Keratinocyte (primary cell): Measurements from ENCODE around the gene PAPSS2. TPM values are rescaled to one million over a fixed set of nuclear protein-coding genes. Genes with fewer than 3 reads are reported as not detected.

Source experiments
- DNase-seq: peaks from one replicate; pipeline ENCODE4 v3.0.0-alpha.2; 2011; ENCODE audit warnings: low read depth, missing footprints, low spot score
- FAIRE-seq: peaks from 2 replicates; lab custom pipeline; 2011; peaks lifted over from hg19 to GRCh38; lab: Jason Lieb, UNC
- H2AFZ ChIP-seq: 2 replicates; pipeline ENCODE4 v1.6.0; 2012; ENCODE audit warnings: low read length, control low read depth, inconsistent platforms; ENCODE audit not compliant: control insufficient read depth
- H3K27ac ChIP-seq: 2 replicates; pipeline ENCODE4 v1.5.1; 2011; ENCODE audit warnings: low read length; ENCODE audit not compliant: control insufficient read depth, insufficient read depth
- H3K27me3 ChIP-seq: 3 replicates; pipeline ENCODE4 v1.6.0; 2011; ENCODE audit warnings: low read length; ENCODE audit not compliant: control insufficient read depth, insufficient read depth; ENCODE audit errors: extremely low read depth
- H3K36me3 ChIP-seq, 2 experiments: 2 replicates in 1 of 2; 3 replicates in 1 of 2; pipeline ENCODE4 v1.5.1; 2011; ENCODE audit warnings: low read length in 2 of 2, mild to moderate bottlenecking in 1 of 2; ENCODE audit not compliant: control insufficient read depth in 2 of 2, insufficient read depth in 2 of 2; ENCODE audit errors: extremely low read depth in 1 of 2
- H3K4me1 ChIP-seq: 3 replicates; pipeline ENCODE4 v1.5.1; 2011; ENCODE audit warnings: low read length; ENCODE audit not compliant: control insufficient read depth, insufficient read depth; ENCODE audit errors: extremely low read depth
- H3K4me2 ChIP-seq: 3 replicates; pipeline ENCODE4 v1.6.0; 2011; ENCODE audit warnings: low read depth, low read length; ENCODE audit not compliant: control insufficient read depth, insufficient read depth; ENCODE audit errors: extremely low read depth
- H3K4me3 ChIP-seq, 3 experiments: fragments of 200-600 bp in 1 of 3; sonication (generic) in 1 of 3; 2 replicates in 2 of 3; 3 replicates in 1 of 3; pipeline ENCODE4 v1.5.1; 2011 to 2016; ENCODE audit warnings: low read length in 3 of 3, mild to moderate bottlenecking in 3 of 3, control low read depth in 2 of 3, inconsistent platforms in 1 of 3, low read depth in 1 of 3, mixed read lengths in 1 of 3, mixed run types in 1 of 3, moderate library complexity in 1 of 3; ENCODE audit not compliant: control insufficient read depth in 2 of 3, insufficient read depth in 2 of 3; ENCODE audit errors: extremely low read depth in 1 of 3
- H3K79me2 ChIP-seq: 2 replicates; pipeline ENCODE4 v1.6.0; 2012; ENCODE audit warnings: low read length; ENCODE audit not compliant: control insufficient read depth, insufficient read depth
- H3K9ac ChIP-seq: 3 replicates; pipeline ENCODE4 v1.6.0; 2011; ENCODE audit warnings: low read length; ENCODE audit not compliant: control insufficient read depth, insufficient read depth; ENCODE audit errors: extremely low read depth
- H3K9me1 ChIP-seq: 3 replicates; pipeline ENCODE4 v1.6.0; 2011; ENCODE audit warnings: low read length; ENCODE audit not compliant: control insufficient read depth, insufficient read depth; ENCODE audit errors: extremely low read depth
- H3K9me3 ChIP-seq: 2 replicates; pipeline ENCODE4 v1.5.1; 2012; ENCODE audit warnings: low read depth, low read length; ENCODE audit not compliant: control insufficient read depth
- H4K20me1 ChIP-seq: 3 replicates; pipeline ENCODE4 v1.6.0; 2011; ENCODE audit warnings: low read length; ENCODE audit not compliant: control insufficient read depth, insufficient read depth; ENCODE audit errors: extremely low read depth
- CTCF ChIP-seq, 3 experiments: IDR thresholded peaks in 1 of 3; conservative IDR thresholded peaks in 1 of 3; optimal IDR thresholded peaks in 1 of 3; 2 replicates in 2 of 3; 3 replicates in 1 of 3; pipeline versions ENCODE3 to v1.5.1; 2011; ENCODE audit warnings: low read length in 3 of 3, mild to moderate bottlenecking in 3 of 3, moderate library complexity in 2 of 3, control low read depth in 1 of 3, inconsistent platforms in 1 of 3; ENCODE audit not compliant: insufficient read depth in 2 of 3; ENCODE audit errors: extremely low read depth in 1 of 3
- EZH2 ChIP-seq: IDR thresholded peaks from one replicate; pipeline ENCODE4 v1.6.1; 2012; ENCODE audit warnings: inconsistent platforms, mild to moderate bottlenecking, low read length, moderate library complexity
- dilution Hi-C: fragments of 300-500 bp; cut with MboI; formaldehyde crosslinking; loops from one replicate; pipeline ENCODE4 v1.7.0; 2020; ENCODE audit warnings: low sequenced_read_pairs; ENCODE audit not compliant: extremely low pct_ligation_motif_present
- polyA plus RNA-seq, 5 experiments: library from polyadenylated mRNA; depleted of rRNA in 3 of 5; stranded (reverse) in 3 of 5; stranded (forward) in 1 of 5; unstranded in 1 of 5; fragments of >200 nt; gene quantifications; 1 replicate in 1 of 5; 2 replicates in 3 of 5; 3 replicates in 1 of 5; pipeline versions ENCODE4 v1.2.1 to v1.2.3, GENCODE V29; 2011 to 2012; ENCODE audit warnings: missing spikeins in 2 of 5, low read depth in 1 of 5, low replicate concordance in 1 of 5

Gene PAPSS2
- polyA plus RNA-seq, 1 donor (not counting 4 experiments of a cell fraction or from before 2014, with no cell fraction given): 1.1 TPM

- TF ChIP-seq EZH2 (no peak), CTCF (optimal IDR thresholded peaks at IDR 0.05 in 1 of 3, IDR thresholded peaks at IDR 0.05 in 1 of 3, conservative IDR thresholded peaks at IDR 0.05 in 1 of 3; ENCODE audit: extremely low read depth in 1 of 3, insufficient read depth in 2 of 3, low read length in 3 of 3) (no peak)
- H3K4me1 ChIP-seq: no peaks in the 10 kb centered on the region
- H3K27ac ChIP-seq: no peak overlapping the region
- DNase-seq: no peak
- FAIRE-seq: no peak
- dilution Hi-C loops: no loop called here
- H3K4me2 ChIP-seq: no peak overlapping the region
- no peaks in the 10 kb centered on the region for H3K9me3 ChIP-seq
- no peak overlapping the region for H2AFZ ChIP-seq
- H3K9me1 ChIP-seq: no peaks in the 10 kb centered on the region
- no peaks in the 10 kb centered on the region for H3K79me2 ChIP-seq
- no peak overlapping the region for H3K4me3 ChIP-seq
- no peaks in the 10 kb centered on the region for H4K20me1 ChIP-seq
- H3K27me3 ChIP-seq: no peaks in the 10 kb centered on the region
- no peaks in the 10 kb centered on the region for H3K36me3 ChIP-seq
- no peak overlapping the region for H3K9ac ChIP-seq
Observed at GRCh38 chr10:87707254-87707653, 47.6 kb downstream of the PAPSS2 start.

- DNase-seq: no peak
- no peaks in the 10 kb centered on the region for H3K4me1 ChIP-seq
- no peaks in the 10 kb centered on the region for H3K79me2 ChIP-seq
- H3K4me2 ChIP-seq: no peak overlapping the region
- H2AFZ ChIP-seq: no peak overlapping the region
- H3K36me3 ChIP-seq: no peaks in the 10 kb centered on the region
- FAIRE-seq: no peak
- H3K27me3 ChIP-seq: no peaks in the 10 kb centered on the region
- H4K20me1 ChIP-seq: no peaks in the 10 kb centered on the region
- H3K27ac ChIP-seq: no peak overlapping the region
- no peak overlapping the region for H3K4me3 ChIP-seq
- H3K9me1 ChIP-seq: no peaks in the 10 kb centered on the region
- no peak for TF ChIP-seq CTCF (optimal IDR thresholded peaks at IDR 0.05 in 1 of 3, IDR thresholded peaks at IDR 0.05 in 1 of 3, conservative IDR thresholded peaks at IDR 0.05 in 1 of 3; ENCODE audit: extremely low read depth in 1 of 3, insufficient read depth in 2 of 3, low read length in 3 of 3)
- TF ChIP-seq EZH2: no peak
- dilution Hi-C loops: no loop called here
- H3K9ac ChIP-seq: no peak overlapping the region
- H3K9me3 ChIP-seq: no peaks in the 10 kb centered on the region
Observed at GRCh38 chr10:87712913-87713616, 53.4 kb downstream of the PAPSS2 start.
